HepG2 (cell line): ENCODE results near the gene PSMD3. TPM values are rescaled to one million over a fixed set of nuclear protein-coding genes. Genes with fewer than 3 reads are reported as not detected.

Experiments used
- ARID3A ChIP-seq: IDR thresholded peaks from 2 replicates; pipeline ENCODE4 v1.6.1; 2012; ENCODE audit warnings: low read depth, low read length, improper control_type of control experiment
- ATF7-NPFF ChIP-seq: sonication (generic); formaldehyde crosslinking; IDR thresholded peaks from 2 replicates; pipeline ENCODE4 v1.8.1; 2023; ENCODE audit warnings: mild to moderate bottlenecking, low read depth, missing genetic modification reagents, moderate library complexity
- GATAD1 ChIP-seq: IDR thresholded peaks from 2 replicates; pipeline ENCODE4 v1.6.1; 2016; ENCODE audit warnings: missing genetic modification reagents, missing compliant biosample characterization
- HMGA1 ChIP-seq: sonication (generic); formaldehyde crosslinking; conservative IDR thresholded peaks from 2 replicates; pipeline ENCODE4 v1.4.0; 2020; ENCODE audit warnings: missing genetic modification reagents
- IRF1 ChIP-seq: sonication (generic); formaldehyde crosslinking; IDR thresholded peaks from 2 replicates; pipeline ENCODE4 v1.4.0; 2020; ENCODE audit warnings: low read depth, mild to moderate bottlenecking, missing genetic modification reagents
- KDM3A ChIP-seq: IDR thresholded peaks from 2 replicates; pipeline ENCODE4 v1.6.1; 2018; ENCODE audit warnings: low read depth, missing compliant biosample characterization
- NR0B2 ChIP-seq: sonication (generic); formaldehyde crosslinking; IDR thresholded peaks from 2 replicates; pipeline ENCODE4 v1.4.0; 2020; ENCODE audit warnings: mild to moderate bottlenecking, missing genetic modification reagents
- PHF8 ChIP-seq: sonication (generic); formaldehyde crosslinking; IDR thresholded peaks from 2 replicates; pipeline ENCODE4 v1.5.0; 2020; ENCODE audit warnings: missing genetic modification reagents
- PRDM10 ChIP-seq: sonication (generic); formaldehyde crosslinking; IDR thresholded peaks from 2 replicates; pipeline ENCODE4 v1.4.0; 2020; ENCODE audit warnings: low read depth, missing genetic modification reagents
- SETDB1 ChIP-seq: sonication (generic); formaldehyde crosslinking; IDR thresholded peaks from 2 replicates; pipeline ENCODE4 v1.5.1; 2020; ENCODE audit warnings: missing genetic modification reagents, mild to moderate bottlenecking, borderline replicate concordance
- STAT6 ChIP-seq: sonication (generic); formaldehyde crosslinking; IDR thresholded peaks from 2 replicates; pipeline ENCODE4 v1.4.0; 2020; ENCODE audit warnings: missing genetic modification reagents, mild to moderate bottlenecking, borderline replicate concordance
- TRAFD1 ChIP-seq: sonication (generic); formaldehyde crosslinking; IDR thresholded peaks from 2 replicates; pipeline ENCODE4 v1.5.1; 2020; ENCODE audit warnings: missing genetic modification reagents, mild to moderate bottlenecking, borderline replicate concordance
- ZNF414 ChIP-seq: sonication (generic); formaldehyde crosslinking; IDR thresholded peaks from 2 replicates; pipeline ENCODE4 v1.5.0; 2020; ENCODE audit warnings: missing genetic modification reagents
- ZNF577 ChIP-seq: sonication (generic); formaldehyde crosslinking; IDR thresholded peaks from 2 replicates; pipeline ENCODE4 v1.4.0; 2020; ENCODE audit warnings: mild to moderate bottlenecking, low read depth, missing genetic modification reagents, borderline replicate concordance
- polyA plus RNA-seq, 8 experiments: library from polyadenylated mRNA; depleted of rRNA in 3 of 8; stranded (reverse) in 7 of 8; unstranded in 1 of 8; fragments of >200 nt; fragmentation: Illumina TruSeq in 4 of 8; extraction: Trizol in 4 of 8; gene quantifications; 2 replicates each; pipeline versions ENCODE4 v1.2.1 to v1.2.3, GENCODE V29; 2011 to 2016; ENCODE audit warnings: low read depth in 4 of 8, missing spikeins in 1 of 8, mixed read lengths in 1 of 8; ENCODE audit not compliant: insufficient read depth in 1 of 8
- total RNA-seq, 5 experiments: library from RNA; depleted of rRNA; stranded (reverse); fragments of >200 nt; fragmentation: Illumina TruSeq; extraction: Trizol; gene quantifications; 2 replicates each; pipeline ENCODE4 v1.2.3, GENCODE V29; 2016; ENCODE audit warnings: low read depth in 1 of 5

PSMD3 gene
- total and polyA plus RNA-seq, 2 of the 13 experiments (the other 11 are each of a cell fraction or from before 2014, with no cell fraction given): 97.4 to 146 TPM

- no peak for TF ChIP-seq PRDM10
- TF ChIP-seq ATF7-NPFF (CRISPR knock-in tag): no peak
- no peak for TF ChIP-seq ZNF577 (CRISPR knock-in tag)
- TF ChIP-seq PHF8 (CRISPR knock-in tag): peak; percentile 45; the same call in 1 of the 2 replicates
- no peak for TF ChIP-seq TRAFD1 (CRISPR knock-in tag)
- TF ChIP-seq KDM3A: no peak
- TF ChIP-seq ARID3A: no peak
- no peak for TF ChIP-seq GATAD1 (CRISPR knock-in tag)
- no peak for TF ChIP-seq HMGA1 (CRISPR knock-in tag)
- TF ChIP-seq SETDB1 (CRISPR knock-in tag): no peak
- peak; percentile 64; the same call in 1 of the 2 replicates for TF ChIP-seq NR0B2 (CRISPR knock-in tag)
- no peak for TF ChIP-seq STAT6
- TF ChIP-seq ZNF414 (CRISPR knock-in tag): 0 out of 2 replicates have a peak, but pooled peaks have one; percentile 2
- TF ChIP-seq IRF1: no peak
These were observed 27.1 kb upstream of the PSMD3 start (continued) for GRCh38 chr17:39953471-39953888.
